Dedifferentiated amniotic fluid mesenchymal stem cell (primary cell): ENCODE results near the gene PARVB.
"Not testable (repeated sequence)": the region's sequence is repeated elsewhere in the genome, so short reads cannot be mapped to it uniquely, and the experiment has no call there.

Source experiments
- DNase-seq: peaks from one replicate; pipeline ENCODE4 v3.0.0-alpha.2; 2016; ENCODE audit errors: extremely low spot score

The PARVB gene

DNA sequence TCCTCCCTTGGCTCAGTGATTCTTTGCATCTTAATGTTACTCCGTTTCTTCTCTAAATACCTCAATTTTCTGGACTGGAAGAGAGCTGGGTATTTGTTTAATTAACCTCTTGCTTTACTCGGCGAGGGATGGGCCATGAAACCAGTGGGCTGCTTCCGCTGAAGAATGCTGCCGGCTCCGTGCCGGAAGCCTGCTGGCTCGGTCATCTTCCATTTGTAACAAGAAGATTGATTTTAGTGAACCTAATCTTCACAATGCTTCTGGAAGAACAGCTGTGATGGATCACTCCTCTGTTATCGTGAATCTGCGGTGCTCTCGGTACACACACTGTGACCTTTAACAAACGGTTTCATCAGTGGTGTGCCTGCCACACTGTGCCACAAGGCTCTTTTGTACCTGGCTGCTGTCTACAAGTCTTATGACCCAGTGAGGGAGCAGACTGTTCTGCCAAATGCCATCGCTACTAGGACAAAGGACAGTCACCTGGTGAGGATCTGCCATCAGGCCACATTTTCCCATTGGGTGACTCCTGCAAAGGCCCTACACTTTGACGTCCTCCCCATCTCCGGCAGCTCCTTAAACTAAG is 25.3 kb upstream of the PARVB start:
- no peak for DNase-seq

DNA sequence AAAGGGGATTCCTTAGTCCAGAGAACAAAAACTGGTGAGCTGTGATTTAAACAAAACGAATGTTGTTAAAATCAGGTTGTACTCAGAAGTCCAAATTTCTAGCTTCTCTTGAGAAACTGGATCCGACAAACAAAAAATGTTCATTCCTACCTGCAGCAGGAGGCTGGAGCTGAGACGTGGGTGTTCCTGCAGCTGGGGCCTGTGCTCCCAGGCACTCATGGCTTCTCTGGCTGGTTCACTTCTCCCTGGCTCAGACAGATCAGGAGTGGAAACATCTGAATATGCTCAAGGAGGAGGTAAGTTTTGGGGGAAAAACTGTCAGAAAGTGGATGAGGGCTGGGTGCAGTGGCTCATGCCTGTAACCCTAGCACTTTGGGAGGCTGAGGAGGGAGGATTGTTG is 24.7 kb upstream of the PARVB start:
- DNase-seq: no peak

DNA sequence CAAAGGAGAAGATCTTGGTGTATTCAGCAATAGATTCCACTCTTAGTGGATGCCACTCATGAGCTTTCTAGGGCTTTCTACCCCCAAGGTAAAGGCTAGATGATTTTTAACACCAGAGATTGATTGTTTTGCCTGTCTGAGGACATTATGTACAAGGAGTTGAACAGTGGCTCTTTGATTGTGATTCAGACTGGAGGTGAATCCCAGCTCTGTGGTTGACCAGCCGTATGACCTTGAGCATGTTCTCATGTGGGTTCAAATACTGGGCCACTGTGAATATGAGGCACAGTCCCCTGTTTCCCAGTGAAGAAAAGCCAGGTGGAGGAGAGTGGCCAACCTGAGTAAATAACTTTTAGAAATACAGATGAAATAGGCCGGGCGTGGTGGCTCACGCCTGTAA is 24.0 kb upstream of the PARVB start:
- DNase-seq: no peak

DNA sequence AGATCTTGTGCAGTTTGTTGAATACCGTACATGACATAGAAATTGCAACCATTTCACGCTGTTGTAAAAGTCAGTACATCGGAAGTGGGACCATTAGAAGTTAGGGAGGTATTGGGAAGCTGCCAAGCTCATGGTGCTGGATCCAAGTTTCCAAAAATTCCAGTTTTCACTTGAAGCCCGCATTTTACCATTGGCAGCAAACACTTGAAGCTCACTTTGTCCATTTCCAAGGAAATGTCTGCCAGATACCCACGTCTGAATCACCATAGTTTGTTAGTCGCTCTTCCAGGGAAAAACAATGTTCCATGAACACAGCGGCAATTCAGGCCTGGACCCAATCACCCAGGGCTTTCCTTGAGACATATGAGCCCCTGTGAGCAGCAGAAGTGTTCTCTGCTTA is 22.6 kb upstream of the PARVB start:
- no peak for DNase-seq

DNA sequence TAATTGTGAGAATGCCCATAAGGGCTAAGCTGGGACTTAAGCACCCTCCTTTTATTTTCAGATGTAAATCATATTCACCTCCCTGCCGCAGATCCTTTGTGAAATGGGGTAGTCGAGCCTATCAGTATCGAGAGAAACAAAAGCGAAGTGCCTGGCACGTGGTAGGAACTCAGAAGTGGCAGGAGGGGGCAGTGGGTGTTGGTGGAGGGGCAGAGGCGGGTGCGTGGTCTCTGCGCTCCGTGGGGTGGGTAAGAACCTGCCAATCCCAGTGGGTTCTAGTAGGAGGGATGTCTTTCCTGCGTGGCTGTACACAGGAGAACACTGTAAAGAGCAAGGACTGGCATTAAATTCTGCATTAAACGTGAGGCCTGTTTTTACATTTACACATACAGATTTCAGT is 21.8 kb upstream of the PARVB start:
- no peak for DNase-seq

- DNase-seq: no peak
Observed at GRCh38 chr22:44002997-44003396, 21.1 kb upstream of the PARVB start.

- DNase-seq: no peak
Observed at GRCh38 chr22:44003405-44004103, 20.5 kb upstream of the PARVB start.

DNA sequence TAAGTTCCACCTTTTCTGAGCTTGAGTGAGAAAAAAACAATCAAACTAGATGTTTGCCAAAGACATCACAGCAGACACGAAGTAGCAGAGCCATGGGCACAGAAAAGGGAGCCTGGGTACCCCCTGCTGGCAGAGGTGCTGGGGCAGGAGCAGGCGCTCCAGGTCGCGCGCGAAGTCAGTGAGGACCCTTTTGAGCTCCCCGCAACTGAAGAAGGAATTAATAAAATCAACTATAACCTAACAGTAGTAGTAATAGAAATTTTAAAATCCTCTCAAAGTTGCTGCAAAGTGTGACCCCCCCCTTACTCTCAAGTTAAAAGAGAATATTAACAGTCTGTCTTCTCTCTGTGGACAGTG is 20.0 kb upstream of the PARVB start:
- DNase-seq: no peak

- DNase-seq: no peak
Observed at GRCh38 chr22:44005524-44005923, 18.6 kb upstream of the PARVB start.

- no peak for DNase-seq
Observed at GRCh38 chr22:44012162-44012561, 11.9 kb upstream of the PARVB start.

DNA sequence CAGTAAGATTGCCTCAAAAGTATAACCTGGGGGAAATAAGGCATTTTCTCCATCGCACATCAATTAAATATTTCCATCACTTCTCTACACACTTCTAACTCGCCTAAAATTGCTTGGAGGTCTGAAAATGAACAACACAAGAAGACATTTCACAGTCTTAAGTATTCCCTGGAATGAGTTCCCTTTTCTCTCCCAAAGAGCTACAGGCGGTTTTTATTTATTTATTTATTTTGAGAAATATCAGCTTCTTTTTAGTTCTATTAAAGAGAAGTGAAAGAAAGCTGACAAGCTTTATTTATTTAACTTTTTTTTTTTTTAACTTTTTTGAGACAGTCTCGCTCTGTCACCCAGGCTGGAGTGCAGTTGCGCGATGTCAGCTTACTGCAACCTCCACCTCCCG is 11.5 kb upstream of the PARVB start:
- no peak for DNase-seq

DNA sequence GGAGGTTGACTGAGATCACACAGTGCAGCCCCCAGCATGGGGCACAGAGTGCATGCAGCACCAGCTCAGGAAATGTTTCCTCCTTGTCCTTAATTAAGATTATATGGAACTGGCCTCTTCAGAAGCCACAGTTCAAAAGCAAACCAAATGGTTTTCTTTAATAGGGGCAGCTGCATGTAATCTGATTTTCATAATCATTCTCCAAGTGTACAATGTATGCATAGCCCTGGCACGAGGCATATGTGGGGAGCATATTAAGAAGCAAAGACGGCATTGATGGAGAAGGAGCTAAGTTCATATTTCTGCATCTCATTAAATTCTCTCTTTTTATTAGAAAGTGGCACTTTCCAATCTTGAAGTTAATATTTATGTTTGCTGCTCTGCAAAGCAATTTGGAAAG is 9.9 kb upstream of the PARVB start:
- DNase-seq: no peak

DNA sequence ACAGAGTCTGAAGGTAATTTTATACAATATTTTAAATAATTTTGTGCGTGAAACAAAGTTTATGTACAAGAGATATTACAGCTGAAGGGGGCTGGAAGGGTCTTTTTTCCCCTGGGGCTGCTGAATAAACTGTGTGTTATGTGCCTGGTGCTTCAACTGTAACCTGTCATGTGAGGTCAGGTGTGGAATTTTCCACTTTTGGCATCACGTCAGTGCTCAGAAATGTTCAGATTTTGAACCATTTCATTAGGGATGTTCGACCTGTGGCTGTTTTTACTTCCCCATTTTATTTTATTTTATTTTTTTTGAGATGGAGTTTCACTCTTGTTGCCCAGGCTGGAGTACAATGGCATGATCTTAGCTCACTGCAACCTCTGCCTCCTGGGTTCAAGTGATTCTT is 7.5 kb upstream of the PARVB start:
- DNase-seq: not testable (repeated sequence)

GRCh38 chr22:44018594-44018993 is 5.5 kb upstream of the PARVB start:
- no peak for DNase-seq

GRCh38 chr22:44019416-44019815 is 4.7 kb upstream of the PARVB start:
- DNase-seq: no peak

DNA sequence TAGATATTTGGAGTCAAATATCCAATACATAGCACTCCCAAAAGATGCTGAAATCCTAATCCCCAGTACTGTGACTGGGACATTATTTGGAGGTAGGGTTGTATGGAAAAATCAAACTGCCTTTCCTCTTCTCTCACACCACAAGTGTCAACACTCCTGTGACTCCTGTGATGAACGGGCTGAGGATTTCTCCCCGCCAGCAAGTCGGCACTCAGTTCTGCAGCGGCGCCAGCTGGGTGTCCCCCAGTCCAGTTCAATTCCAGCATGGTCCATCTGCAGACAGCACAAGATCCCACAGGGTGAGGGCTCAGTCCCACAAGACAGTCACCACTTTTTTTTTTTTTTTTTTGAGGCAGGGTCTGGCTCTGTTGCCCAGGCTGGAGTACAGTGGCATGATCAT is 4.3 kb upstream of the PARVB start:
- DNase-seq: no peak

- DNase-seq: no peak
Observed at GRCh38 chr22:44020981-44021380, 3.1 kb upstream of the PARVB start.

- no peak for DNase-seq
Observed at GRCh38 chr22:44023404-44024287, 456 bp upstream of the PARVB start.

- no peak for DNase-seq
Observed at GRCh38 chr22:44025171-44026065, 1.3 kb downstream of the PARVB start.

DNA sequence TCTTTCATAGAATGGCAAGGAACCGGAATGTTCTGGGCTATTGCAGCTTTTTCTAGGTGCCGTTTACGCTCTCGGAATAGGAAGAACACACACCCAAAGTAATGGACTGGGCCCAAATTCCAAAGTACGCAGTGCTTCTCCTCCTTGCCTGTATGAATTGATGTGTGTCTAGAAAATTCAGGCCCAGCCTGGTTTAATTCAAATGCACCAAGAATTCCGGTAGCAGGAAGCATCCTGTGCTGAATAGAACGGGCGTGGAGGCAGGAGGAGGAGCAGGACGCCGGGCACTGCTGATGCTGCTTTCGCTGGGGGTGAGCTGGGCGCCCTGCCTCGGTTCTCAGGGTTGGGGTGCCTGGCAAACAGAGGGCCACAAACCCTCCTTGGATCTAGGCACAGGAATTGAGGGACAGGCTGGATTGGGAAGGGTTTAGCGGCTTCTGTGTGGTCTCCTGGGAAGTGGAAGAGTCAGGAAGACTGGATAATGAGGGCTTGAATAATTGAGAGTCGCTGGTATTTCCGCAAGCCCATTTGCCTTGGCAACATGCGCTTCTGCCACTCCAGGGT is 2.0 kb downstream of the PARVB start:
- DNase-seq: no peak

GRCh38 chr22:44026630-44027511 is 2.8 kb downstream of the PARVB start:
- no peak for DNase-seq
